Astrocyte (in vitro differentiated cells and primary cell): ENCODE data around the gene CHEK1.

Experiments
- EZH2 ChIP-seq: IDR thresholded peaks from 2 replicates; pipeline ENCODE4 v1.6.1; 2012; ENCODE audit warnings: mild to moderate bottlenecking, low read length, inconsistent platforms; ENCODE audit not compliant: insufficient read depth
- TF ChIP-seq, protein P1 (sequence below): IDR thresholded peaks from 2 replicates; pipeline ENCODE4 v1.5.1; 2011; ENCODE audit warnings: low read depth, mild to moderate bottlenecking, inconsistent platforms, low read length, moderate library complexity; ENCODE audit not compliant: insufficient read depth

- TF ChIP-seq, protein P1, sequence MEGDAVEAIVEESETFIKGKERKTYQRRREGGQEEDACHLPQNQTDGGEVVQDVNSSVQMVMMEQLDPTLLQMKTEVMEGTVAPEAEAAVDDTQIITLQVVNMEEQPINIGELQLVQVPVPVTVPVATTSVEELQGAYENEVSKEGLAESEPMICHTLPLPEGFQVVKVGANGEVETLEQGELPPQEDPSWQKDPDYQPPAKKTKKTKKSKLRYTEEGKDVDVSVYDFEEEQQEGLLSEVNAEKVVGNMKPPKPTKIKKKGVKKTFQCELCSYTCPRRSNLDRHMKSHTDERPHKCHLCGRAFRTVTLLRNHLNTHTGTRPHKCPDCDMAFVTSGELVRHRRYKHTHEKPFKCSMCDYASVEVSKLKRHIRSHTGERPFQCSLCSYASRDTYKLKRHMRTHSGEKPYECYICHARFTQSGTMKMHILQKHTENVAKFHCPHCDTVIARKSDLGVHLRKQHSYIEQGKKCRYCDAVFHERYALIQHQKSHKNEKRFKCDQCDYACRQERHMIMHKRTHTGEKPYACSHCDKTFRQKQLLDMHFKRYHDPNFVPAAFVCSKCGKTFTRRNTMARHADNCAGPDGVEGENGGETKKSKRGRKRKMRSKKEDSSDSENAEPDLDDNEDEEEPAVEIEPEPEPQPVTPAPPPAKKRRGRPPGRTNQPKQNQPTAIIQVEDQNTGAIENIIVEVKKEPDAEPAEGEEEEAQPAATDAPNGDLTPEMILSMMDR = no peak
- no peak for TF ChIP-seq EZH2
Measured at GRCh38 chr11:125600663-125601062, 24.3 kb upstream of the CHEK1 start.
